Uterus (tissue), 2 donors: ENCODE results near the gene NPFFR1.

Experiments
- POLR2A ChIP-seq, 2 donors: fragments of 450-650 bp; IDR thresholded peaks; one replicate each; pipeline ENCODE4 v1.6.1; 2016; ENCODE audit warnings: antibody characterized with exemption in 2 of 2, mild to moderate bottlenecking in 1 of 2, moderate library complexity in 1 of 2
- TF ChIP-seq, protein P1 (sequence below), 4 experiments: fragments of 200-600 bp in 2 of 4; fragments of 450-650 bp in 2 of 4; sonication (generic) in 2 of 4; IDR thresholded peaks; one replicate each; pipeline ENCODE4 v1.5.1; 2016 to 2019; ENCODE audit warnings: antibody characterized with exemption in 4 of 4, mild to moderate bottlenecking in 2 of 4, moderate library complexity in 1 of 4

DNA sequence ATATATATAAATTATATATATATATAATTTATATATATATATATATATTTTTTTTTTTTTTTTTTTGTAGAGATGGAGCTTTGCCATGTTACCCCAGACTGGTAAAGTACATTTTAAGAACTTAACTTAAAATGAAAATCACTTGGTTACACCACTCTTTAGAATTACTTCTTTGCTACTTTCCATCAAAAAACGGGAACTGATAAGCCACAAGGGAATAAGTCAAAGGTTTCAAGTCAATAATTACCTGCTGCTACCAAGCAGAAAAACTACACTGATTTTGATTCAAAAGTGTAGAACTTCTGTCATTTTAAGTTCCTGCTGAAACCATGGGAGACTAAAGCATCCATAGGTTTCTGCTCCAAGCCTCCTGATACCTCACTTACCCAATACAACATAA is 62.8 kb downstream of the NPFFR1 start:
- TF ChIP-seq, protein P1, sequence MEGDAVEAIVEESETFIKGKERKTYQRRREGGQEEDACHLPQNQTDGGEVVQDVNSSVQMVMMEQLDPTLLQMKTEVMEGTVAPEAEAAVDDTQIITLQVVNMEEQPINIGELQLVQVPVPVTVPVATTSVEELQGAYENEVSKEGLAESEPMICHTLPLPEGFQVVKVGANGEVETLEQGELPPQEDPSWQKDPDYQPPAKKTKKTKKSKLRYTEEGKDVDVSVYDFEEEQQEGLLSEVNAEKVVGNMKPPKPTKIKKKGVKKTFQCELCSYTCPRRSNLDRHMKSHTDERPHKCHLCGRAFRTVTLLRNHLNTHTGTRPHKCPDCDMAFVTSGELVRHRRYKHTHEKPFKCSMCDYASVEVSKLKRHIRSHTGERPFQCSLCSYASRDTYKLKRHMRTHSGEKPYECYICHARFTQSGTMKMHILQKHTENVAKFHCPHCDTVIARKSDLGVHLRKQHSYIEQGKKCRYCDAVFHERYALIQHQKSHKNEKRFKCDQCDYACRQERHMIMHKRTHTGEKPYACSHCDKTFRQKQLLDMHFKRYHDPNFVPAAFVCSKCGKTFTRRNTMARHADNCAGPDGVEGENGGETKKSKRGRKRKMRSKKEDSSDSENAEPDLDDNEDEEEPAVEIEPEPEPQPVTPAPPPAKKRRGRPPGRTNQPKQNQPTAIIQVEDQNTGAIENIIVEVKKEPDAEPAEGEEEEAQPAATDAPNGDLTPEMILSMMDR (IDR thresholded peaks at IDR 0.05) = no peak
- TF ChIP-seq POLR2A (IDR thresholded peaks at IDR 0.05) = no peak
